Measurements from ENCODE around the gene TTPAL. TPM values are rescaled to one million over a fixed set of nuclear protein-coding genes. Genes with fewer than 3 reads are reported as not detected.

The TTPAL gene
- total RNA-seq, 3 donors from 2014 or later (not counting 1 experiment from before 2014, with no cell fraction given), result 17.2 to 22.9 (median 22.5) TPM

DNA sequence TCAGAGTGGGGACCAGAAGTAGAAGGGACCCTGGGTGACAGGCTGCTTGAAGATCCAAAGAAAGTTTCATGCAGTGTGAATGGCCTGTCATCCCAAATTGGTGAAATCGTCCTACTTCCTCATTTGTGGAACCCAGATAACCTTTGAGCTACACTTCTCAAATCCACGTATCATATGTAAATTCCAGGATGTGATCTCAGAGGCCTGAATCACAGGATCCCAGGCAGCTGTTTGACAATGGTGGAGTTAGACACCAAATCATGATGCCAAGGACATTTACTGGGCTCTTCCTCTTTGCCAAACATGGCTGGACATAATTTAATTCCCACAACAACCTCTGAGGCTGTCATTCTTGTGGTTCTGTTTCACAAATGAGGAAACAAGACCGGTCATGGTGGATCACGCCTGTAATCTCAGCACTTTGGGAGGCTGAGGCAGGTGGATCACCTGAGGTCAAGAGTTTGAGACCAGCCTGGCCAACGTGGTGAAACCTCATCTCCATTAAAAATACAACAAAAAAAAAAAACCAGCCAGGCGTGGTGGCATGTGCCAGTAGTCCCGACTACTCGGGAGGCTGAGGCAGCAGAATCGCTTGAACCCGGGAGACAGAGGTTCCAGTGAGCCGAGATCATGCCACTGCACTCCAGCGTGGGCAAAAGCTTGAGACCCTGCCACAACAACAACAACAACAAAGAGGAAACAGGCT, 39.9 kb upstream of the TTPAL start:
- no peak overlapping the region for H3K4me3 Mint-ChIP-seq
- H3K4me1 ChIP-seq (ENCODE audit: control insufficient read depth, insufficient read depth, low read length), result no peaks in the 10 kb centered on the region
- 61% methylated on average over 12 of the region's 12 CpGs for WGBS (ENCODE audit: insufficient coverage)

GRCh38 chr20:44436393-44436792, 39.3 kb upstream of the TTPAL start:
- intact Hi-C loops (cut with micrococcal nuclease), result no loop called here
- Histone ChIP-seq H3K36me3 (ENCODE audit: control insufficient read depth, insufficient read depth, low read length) (no peaks in the 10 kb centered on the region), H3K4me3 (ENCODE audit: low read length) (no peak overlapping the region), H3K4me1 (ENCODE audit: control insufficient read depth, insufficient read depth, low read length) (no peaks in the 10 kb centered on the region), H3K27ac (ENCODE audit: low read length) (no peak overlapping the region), H3K27me3 (ENCODE audit: control insufficient read depth, insufficient read depth, low read length) (no peaks in the 10 kb centered on the region), H3K9me3 (ENCODE audit: control insufficient read depth, insufficient read depth, low read length) (no peaks in the 10 kb centered on the region)
- Mint-ChIP-seq H3K36me3 (no peaks in the 10 kb centered on the region), H3K4me3 (no peak overlapping the region), H3K27ac (no peak overlapping the region), H3K4me1 (peaks cover 0 to 4% of the 10 kb centered on the region in 2 donors), H3K27me3 (ENCODE audit: low read depth in 2 of 2) (peaks cover 0 to 7% of the 10 kb centered on the region in 2 donors), H3K9me3 (no peaks in the 10 kb centered on the region)
- DNase-seq, result no peak
- 80% methylated on average over 12 of the region's 12 CpGs for WGBS (ENCODE audit: insufficient coverage)
- TF ChIP-seq CTCF (IDR thresholded peaks at IDR 0.05), result no peak
- no peak for ATAC-seq

More for the DNA sequence above, 39.9 kb upstream of the TTPAL start:
- H3K27me3 ChIP-seq (ENCODE audit: control insufficient read depth, insufficient read depth, low read length), result no peaks in the 10 kb centered on the region
- Mint-ChIP-seq H3K36me3 (no peaks in the 10 kb centered on the region), H3K4me1 (peaks cover 0 to 4% of the 10 kb centered on the region in 2 donors), H3K27me3 (ENCODE audit: low read depth in 2 of 2) (peaks cover 0 to 7% of the 10 kb centered on the region in 2 donors), H3K27ac (no peak overlapping the region), H3K9me3 (no peaks in the 10 kb centered on the region)
- no peak for DNase-seq
- no peaks in the 10 kb centered on the region for H3K36me3 ChIP-seq (ENCODE audit: control insufficient read depth, insufficient read depth, low read length)
- no peaks in the 10 kb centered on the region for H3K9me3 ChIP-seq (ENCODE audit: control insufficient read depth, insufficient read depth, low read length)
- H3K4me3 ChIP-seq (ENCODE audit: low read length), result no peak overlapping the region
- H3K27ac ChIP-seq (ENCODE audit: low read length), result no peak overlapping the region
- intact Hi-C loops (cut with micrococcal nuclease), result no loop called here
- no peak for TF ChIP-seq CTCF (IDR thresholded peaks at IDR 0.05)
- no peak for ATAC-seq

- no peak for DNase-seq
- Mint-ChIP-seq H3K4me1 (peaks cover 0 to 4% of the 10 kb centered on the region in 2 donors), H3K27me3 (ENCODE audit: low read depth in 2 of 2) (peaks cover 0 to 8% of the 10 kb centered on the region in 2 donors), H3K27ac (no peak overlapping the region), H3K36me3 (no peaks in the 10 kb centered on the region), H3K4me3 (no peak overlapping the region), H3K9me3 (no peaks in the 10 kb centered on the region)
- no peak for TF ChIP-seq CTCF (IDR thresholded peaks at IDR 0.05)
- H3K27ac ChIP-seq (ENCODE audit: low read length), result no peak overlapping the region
- 100% methylated on average over 2 of the region's 5 CpGs for whole genome bisulfite sequencing (ENCODE audit: insufficient coverage)
- H3K4me1 ChIP-seq (ENCODE audit: control insufficient read depth, insufficient read depth, low read length), result no peaks in the 10 kb centered on the region
- intact Hi-C loops (cut with micrococcal nuclease), result no loop called here
- ATAC-seq, result no peak
- H3K27me3 ChIP-seq (ENCODE audit: control insufficient read depth, insufficient read depth, low read length), result no peaks in the 10 kb centered on the region
- H3K9me3 ChIP-seq (ENCODE audit: control insufficient read depth, insufficient read depth, low read length), result no peaks in the 10 kb centered on the region
- no peak overlapping the region for H3K4me3 ChIP-seq (ENCODE audit: low read length)
- H3K36me3 ChIP-seq (ENCODE audit: control insufficient read depth, insufficient read depth, low read length), result no peaks in the 10 kb centered on the region
Observed at GRCh38 chr20:44437497-44437896, 38.2 kb upstream of the TTPAL start.

DNA sequence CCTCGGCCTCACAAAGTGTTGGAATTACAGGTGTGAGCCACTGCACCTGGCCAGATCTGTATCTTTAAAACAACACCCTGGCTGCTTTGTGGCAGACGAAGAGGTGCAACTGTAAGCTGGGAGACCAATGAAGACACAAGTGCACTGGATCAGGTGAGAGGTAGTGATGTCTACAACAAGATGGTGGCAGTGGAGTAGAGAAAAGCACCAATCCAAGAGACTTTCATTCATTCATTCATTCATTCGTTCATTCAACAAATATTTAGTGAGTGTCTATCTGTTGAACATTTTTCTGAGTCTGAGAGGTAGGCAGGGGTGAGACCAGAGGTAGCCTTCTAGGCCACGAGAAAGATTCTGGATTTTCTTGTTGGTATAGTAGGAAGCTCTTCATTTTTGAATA, 36.9 kb upstream of the TTPAL start:
- Mint-ChIP-seq H3K4me3 (no peak overlapping the region), H3K9me3 (no peaks in the 10 kb centered on the region), H3K4me1 (peaks cover 0 to 4% of the 10 kb centered on the region in 2 donors), H3K36me3 (no peaks in the 10 kb centered on the region), H3K27me3 (ENCODE audit: low read depth in 2 of 2) (peaks cover 0 to 5% of the 10 kb centered on the region in 2 donors), H3K27ac (no peak overlapping the region)
- intact Hi-C loops (cut with micrococcal nuclease), result no loop called here
- Histone ChIP-seq H3K9me3 (ENCODE audit: control insufficient read depth, insufficient read depth, low read length) (no peaks in the 10 kb centered on the region), H3K4me3 (ENCODE audit: low read length) (no peak overlapping the region), H3K27ac (ENCODE audit: low read length) (no peak overlapping the region), H3K36me3 (ENCODE audit: control insufficient read depth, insufficient read depth, low read length) (no peaks in the 10 kb centered on the region), H3K27me3 (ENCODE audit: control insufficient read depth, insufficient read depth, low read length) (no peaks in the 10 kb centered on the region), H3K4me1 (ENCODE audit: control insufficient read depth, insufficient read depth, low read length) (no peaks in the 10 kb centered on the region)
- ATAC-seq, result no peak
- WGBS (ENCODE audit: insufficient coverage), result 88% methylated on average over 4 of the region's 4 CpGs
- TF ChIP-seq CTCF (IDR thresholded peaks at IDR 0.05), result no peak
- DNase-seq, result no peak

Measured in natural killer cell (primary cell).